OCI-M2 (cell line): ENCODE data around the gene RAB32.
A peak's percentile ranks its signal among the peaks of the same experiment; 100 is the strongest.

ENCODE experiments used
- DNase-seq: peaks from one replicate; lab custom pipeline; 2025; ENCODE audit not compliant: unreplicated experiment; lab: John Stamatoyannopoulos, UW

The RAB32 gene

GRCh38 chr6:146581968-146582367, 38.3 kb downstream of the RAB32 start:
- DNase-seq = no peak

- DNase-seq = no peak
Observed at GRCh38 chr6:146582857-146583256, 39.2 kb downstream of the RAB32 start.

- DNase-seq = no peak
Observed at GRCh38 chr6:146583966-146584365, 40.3 kb downstream of the RAB32 start.

- DNase-seq = no peak
Observed at GRCh38 chr6:146587459-146587858, 43.8 kb downstream of the RAB32 start.

- DNase-seq = no peak
Observed at GRCh38 chr6:146590492-146590891, 46.9 kb downstream of the RAB32 start.

GRCh38 chr6:146592451-146592850, 48.8 kb downstream of the RAB32 start:
- no peak for DNase-seq

GRCh38 chr6:146593986-146594385, 50.4 kb downstream of the RAB32 start:
- no peak for DNase-seq

GRCh38 chr6:146594495-146594894, 50.9 kb downstream of the RAB32 start:
- no peak for DNase-seq

GRCh38 chr6:146595972-146596731, 52.5 kb downstream of the RAB32 start:
- peak; percentile 69 for DNase-seq

GRCh38 chr6:146598772-146599405, 55.3 kb downstream of the RAB32 start, which contains the start of gene ADGB:
ADGB (plus strand) TSS chr6:146598972; CDS start chr6:146599041, 69 bp downstream.
- DNase-seq = no peak

- no peak for DNase-seq
Observed at GRCh38 chr6:146601352-146601751, 57.7 kb downstream of the RAB32 start.

- DNase-seq = no peak
Observed at GRCh38 chr6:146602526-146602925, 58.9 kb downstream of the RAB32 start.
